ENCODE data around the gene SST.

The SST gene

DNA sequence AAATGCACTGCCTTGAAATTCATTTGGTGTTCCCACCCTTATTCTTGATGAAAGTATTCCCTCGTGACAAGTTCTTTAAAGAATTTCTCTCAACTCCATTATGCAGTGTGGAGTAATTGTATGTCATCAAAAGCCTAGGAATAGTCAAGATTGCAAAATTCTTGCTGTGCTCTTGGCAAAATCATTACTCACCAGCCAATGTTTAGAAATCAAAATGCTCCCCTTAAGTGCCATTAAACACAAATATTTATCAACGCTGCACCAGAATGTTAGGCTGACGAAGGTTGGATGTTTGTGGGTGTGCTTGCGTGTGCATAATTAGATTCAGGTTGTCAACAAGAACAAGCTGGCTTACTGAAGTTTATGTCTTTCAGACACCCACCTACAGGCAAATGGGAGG is 40.5 kb downstream of the SST start:
- DNase-seq (ENCODE audit: low read depth) = no peak

DNA sequence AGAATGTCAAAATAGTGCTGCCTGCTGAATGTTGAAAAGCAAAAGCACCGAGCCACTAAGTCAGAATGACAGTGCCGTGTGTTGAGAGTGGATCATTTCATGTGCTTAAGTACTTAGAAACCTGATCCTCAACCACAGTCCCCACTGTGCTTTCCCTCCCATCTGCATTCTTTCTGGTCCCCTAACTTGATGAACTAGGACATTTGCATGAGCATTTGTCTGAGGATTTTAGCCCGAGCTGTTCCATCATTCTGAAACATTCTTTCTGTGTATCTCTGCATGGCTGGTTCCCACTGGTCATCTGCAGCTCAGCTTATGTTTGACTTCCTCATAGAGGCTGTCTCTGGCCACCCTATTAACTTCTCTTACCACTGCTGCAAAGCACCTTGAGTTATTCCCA is 42.0 kb downstream of the SST start:
- DNase-seq (ENCODE audit: low read depth) = no peak

DNA sequence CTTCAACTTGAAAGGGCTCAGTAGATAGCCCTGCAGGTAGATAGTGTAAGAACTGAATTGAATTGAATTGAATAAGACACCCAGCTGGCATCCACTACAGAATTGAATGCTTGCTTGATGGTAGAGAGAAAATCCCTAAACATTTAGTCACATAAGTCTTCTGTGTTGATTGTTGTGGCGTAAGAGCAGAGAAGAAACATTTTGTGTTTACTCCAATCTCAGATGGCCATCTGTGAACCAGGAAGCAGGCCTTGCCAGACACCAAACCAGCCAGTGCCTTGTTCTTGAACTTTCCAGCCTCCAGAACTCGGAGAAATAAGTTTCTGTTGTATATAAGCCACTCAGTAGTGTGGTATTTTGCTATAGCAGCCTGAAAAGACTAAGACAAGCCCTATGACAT is 43.6 kb downstream of the SST start:
- DNase-seq (ENCODE audit: low read depth) = no peak

DNA sequence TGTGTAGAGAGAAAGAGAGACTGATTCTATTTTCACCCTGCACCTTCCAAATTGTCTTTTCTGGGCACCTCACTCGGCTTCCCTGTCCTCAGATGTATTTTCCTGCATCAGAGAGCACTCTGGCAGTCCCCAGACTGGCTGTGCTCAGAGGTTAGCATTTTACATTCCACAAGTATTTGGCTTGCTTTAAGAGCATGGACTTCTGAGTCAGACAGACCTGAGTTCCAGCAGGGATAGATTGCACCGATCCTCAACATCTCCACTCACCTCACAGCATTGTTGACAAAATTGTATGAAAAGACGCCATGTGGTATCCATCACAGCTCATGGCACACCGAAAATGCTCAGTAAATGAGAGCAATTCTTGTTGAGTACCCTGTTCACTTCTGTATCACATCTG is 45.6 kb downstream of the SST start:
- no peak for DNase-seq (ENCODE audit: low read depth)

DNA sequence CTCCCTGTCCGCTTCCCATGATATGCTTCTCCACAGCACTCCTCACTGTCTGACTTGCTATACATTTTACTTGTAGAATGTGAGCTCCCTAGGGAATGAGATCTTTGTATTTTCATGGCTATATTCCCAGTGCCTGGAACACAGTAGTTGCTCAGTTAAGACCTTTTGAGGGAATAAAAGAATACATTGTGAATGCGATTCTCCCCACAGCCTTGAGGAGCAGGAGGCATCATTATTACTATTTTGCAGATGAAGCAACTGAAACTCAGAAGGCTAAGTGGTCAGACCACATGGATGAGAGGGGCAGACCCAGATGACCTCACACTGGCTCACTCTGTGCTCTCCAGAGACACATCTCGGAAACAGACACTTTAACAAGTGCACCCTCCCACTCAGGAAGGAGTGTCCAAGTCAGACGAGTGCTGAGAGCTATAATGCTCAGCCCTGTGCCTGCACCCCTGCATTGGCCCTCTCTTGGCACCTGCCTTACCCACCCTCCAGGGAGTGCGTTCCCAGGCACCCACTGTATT is 46.8 kb downstream of the SST start:
- DNase-seq (ENCODE audit: low read depth) = no peak

DNA sequence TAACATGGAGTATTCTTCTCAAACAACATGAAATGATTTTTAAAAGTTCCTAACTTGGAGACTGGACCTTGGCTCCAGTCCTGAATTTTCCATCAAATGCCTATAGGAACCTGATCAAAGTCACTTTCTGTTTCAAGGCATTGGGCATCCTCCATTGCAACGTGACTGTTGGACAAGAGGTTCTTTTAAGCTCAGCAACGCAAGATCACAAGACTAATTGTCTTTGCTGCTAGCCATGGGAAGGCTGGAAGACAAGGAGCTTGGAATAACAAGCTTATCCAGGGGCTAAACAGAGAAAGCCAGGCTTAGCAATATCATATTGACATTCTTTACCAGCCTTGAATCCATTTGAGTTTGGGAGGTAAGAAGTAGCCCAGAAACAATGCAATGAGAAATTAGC is 48.3 kb downstream of the SST start:
- no peak for DNase-seq (ENCODE audit: low read depth)

DNA sequence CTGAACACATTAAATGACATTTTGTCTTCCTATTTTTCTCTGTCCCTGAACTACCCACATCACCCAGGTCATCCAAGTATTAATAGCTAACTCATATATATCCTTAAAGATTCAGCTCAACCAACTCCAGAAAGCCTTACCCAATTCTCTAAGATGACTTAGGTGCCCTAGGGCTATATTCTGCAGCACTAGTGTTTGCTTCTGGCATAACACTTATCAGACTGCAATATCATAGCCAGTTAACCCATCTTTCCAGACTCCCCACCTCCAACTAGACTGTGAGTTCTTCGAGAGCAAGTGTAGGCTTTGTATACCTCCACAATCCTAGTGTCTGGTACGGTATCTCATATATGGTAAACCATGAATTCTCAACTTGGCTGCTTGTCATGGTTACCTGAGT is 50.7 kb downstream of the SST start:
- DNase-seq (ENCODE audit: low read depth) = no peak
